RPMI8226 (cell line): ENCODE data around the gene GABRA5.

Experiments used
- DNase-seq: peaks from one replicate; pipeline ENCODE4 v3.0.0-alpha.2; 2015

The GABRA5 gene

GRCh38 chr15:26934848-26935247, 68.0 kb downstream of the GABRA5 start:
- no peak for DNase-seq

- DNase-seq: no peak
These were observed 68.5 kb downstream of the GABRA5 start for GRCh38 chr15:26935322-26935721.

- DNase-seq: no peak
These were observed 69.6 kb downstream of the GABRA5 start for GRCh38 chr15:26936502-26936901.

- DNase-seq: no peak
These were observed 70.3 kb downstream of the GABRA5 start for GRCh38 chr15:26937134-26937533.

GRCh38 chr15:26939398-26939797, 72.5 kb downstream of the GABRA5 start:
- no peak for DNase-seq

GRCh38 chr15:26941489-26941888, 74.6 kb downstream of the GABRA5 start:
- no peak for DNase-seq

- DNase-seq: no peak
These were observed 77.0 kb downstream of the GABRA5 start for GRCh38 chr15:26943866-26944265.

GRCh38 chr15:26945046-26945445, 78.2 kb downstream of the GABRA5 start:
- DNase-seq: no peak

- DNase-seq: no peak
These were observed 83.1 kb downstream of the GABRA5 start for GRCh38 chr15:26950001-26950400.

- DNase-seq: no peak
These were observed 87.5 kb downstream of the GABRA5 start for GRCh38 chr15:26954403-26954802.

- no peak for DNase-seq
These were observed 100.9 kb downstream of the GABRA5 start for GRCh38 chr15:26967719-26968269.

- DNase-seq: no peak
These were observed 101.9 kb downstream of the GABRA5 start for GRCh38 chr15:26968806-26969205.

- no peak for DNase-seq
These were observed 103.9 kb downstream of the GABRA5 start, which contains the start of gene GABRG3 for GRCh38 chr15:26970712-26971210. Gene GABRG3, plus strand, starts transcription at chr15:26971181.

GRCh38 chr15:26971271-26972018, 104.6 kb downstream of the GABRA5 start:
- DNase-seq: no peak

- no peak for DNase-seq
These were observed 105.8 kb downstream of the GABRA5 start for GRCh38 chr15:26972636-26973035.

- peak; percentile 29 for DNase-seq
These were observed 107.4 kb downstream of the GABRA5 start for GRCh38 chr15:26974120-26974780.

- DNase-seq: no peak
These were observed 114.6 kb downstream of the GABRA5 start for GRCh38 chr15:26981492-26981891.

GRCh38 chr15:26983822-26984221, 117.0 kb downstream of the GABRA5 start:
- peak; percentile 5 for DNase-seq

- no peak for DNase-seq
These were observed 118.2 kb downstream of the GABRA5 start for GRCh38 chr15:26985050-26985449.

GRCh38 chr15:26996250-26996649, 129.4 kb downstream of the GABRA5 start:
- DNase-seq: no peak
